ENCODE results near the gene COL26A1.

COL26A1 gene

DNA sequence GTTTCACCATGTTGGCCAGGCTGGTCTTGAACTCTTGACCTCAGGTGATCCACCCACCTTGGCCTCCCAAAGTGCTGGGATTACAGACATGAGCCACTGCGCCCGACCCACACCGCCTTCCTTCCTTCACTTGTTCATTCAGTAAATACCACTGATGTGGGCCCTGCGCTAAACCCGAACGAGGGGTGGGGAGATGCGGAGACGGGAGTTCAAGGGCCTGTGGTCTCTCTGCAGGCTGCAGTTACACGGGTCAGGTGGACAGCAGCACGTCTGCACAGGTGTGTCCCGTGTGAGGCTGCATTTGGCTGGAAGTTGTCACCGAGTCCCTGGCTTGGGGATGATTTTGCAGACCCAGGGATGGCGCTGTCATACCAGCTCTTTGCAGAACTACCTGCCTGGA, 38.1 kb downstream of the COL26A1 start:
- H3K4me3 ChIP-seq (ENCODE audit: low read depth, low read length) = no peak overlapping the region
- TF ChIP-seq, protein P1, sequence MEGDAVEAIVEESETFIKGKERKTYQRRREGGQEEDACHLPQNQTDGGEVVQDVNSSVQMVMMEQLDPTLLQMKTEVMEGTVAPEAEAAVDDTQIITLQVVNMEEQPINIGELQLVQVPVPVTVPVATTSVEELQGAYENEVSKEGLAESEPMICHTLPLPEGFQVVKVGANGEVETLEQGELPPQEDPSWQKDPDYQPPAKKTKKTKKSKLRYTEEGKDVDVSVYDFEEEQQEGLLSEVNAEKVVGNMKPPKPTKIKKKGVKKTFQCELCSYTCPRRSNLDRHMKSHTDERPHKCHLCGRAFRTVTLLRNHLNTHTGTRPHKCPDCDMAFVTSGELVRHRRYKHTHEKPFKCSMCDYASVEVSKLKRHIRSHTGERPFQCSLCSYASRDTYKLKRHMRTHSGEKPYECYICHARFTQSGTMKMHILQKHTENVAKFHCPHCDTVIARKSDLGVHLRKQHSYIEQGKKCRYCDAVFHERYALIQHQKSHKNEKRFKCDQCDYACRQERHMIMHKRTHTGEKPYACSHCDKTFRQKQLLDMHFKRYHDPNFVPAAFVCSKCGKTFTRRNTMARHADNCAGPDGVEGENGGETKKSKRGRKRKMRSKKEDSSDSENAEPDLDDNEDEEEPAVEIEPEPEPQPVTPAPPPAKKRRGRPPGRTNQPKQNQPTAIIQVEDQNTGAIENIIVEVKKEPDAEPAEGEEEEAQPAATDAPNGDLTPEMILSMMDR (IDR thresholded peaks at IDR 0.05; ENCODE audit: control insufficient read depth, extremely low read depth, insufficient read depth) = no peak
- DNase-seq (ENCODE audit: low read depth) = no peak

DNA sequence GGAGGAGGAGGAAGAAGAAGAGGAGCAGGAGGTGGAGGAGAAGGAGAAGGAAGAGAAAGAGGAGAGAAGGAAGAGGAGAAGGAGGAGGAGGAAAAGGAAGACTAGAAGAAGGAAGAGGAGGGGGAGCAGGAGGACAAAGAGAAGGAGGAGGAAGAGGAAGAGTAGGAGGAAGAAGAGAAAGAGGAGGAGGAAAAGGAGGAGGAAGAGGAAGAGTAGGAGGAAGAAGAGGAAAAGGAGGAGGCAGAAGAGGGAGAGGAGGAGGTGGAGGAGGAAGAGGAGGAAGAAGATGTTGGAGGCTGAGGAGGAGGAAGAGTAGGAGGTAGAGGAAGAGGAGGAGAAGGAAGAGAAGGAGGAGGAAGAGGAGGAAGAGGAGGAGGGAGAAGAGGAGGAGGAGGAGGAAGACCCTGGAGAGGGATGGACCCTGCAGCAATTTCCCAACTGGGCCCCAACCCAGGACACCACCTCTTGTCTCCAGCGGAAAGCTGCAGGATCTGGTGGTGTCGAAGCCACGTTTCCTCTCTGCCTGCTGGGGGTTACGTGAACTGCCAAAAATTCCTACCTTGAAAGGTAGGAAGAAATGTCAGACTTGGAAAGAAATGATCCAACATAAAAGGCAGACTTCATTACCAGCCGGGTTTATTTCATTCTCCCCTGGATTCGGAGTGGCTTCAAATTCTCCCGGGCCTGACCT, 38.9 kb downstream of the COL26A1 start:
- TF ChIP-seq, protein P1 (IDR thresholded peaks at IDR 0.05; ENCODE audit: control insufficient read depth, extremely low read depth, insufficient read depth) = no peak
- no peak for DNase-seq (ENCODE audit: low read depth)
- H3K4me3 ChIP-seq (ENCODE audit: low read depth, low read length) = no peak overlapping the region

DNA sequence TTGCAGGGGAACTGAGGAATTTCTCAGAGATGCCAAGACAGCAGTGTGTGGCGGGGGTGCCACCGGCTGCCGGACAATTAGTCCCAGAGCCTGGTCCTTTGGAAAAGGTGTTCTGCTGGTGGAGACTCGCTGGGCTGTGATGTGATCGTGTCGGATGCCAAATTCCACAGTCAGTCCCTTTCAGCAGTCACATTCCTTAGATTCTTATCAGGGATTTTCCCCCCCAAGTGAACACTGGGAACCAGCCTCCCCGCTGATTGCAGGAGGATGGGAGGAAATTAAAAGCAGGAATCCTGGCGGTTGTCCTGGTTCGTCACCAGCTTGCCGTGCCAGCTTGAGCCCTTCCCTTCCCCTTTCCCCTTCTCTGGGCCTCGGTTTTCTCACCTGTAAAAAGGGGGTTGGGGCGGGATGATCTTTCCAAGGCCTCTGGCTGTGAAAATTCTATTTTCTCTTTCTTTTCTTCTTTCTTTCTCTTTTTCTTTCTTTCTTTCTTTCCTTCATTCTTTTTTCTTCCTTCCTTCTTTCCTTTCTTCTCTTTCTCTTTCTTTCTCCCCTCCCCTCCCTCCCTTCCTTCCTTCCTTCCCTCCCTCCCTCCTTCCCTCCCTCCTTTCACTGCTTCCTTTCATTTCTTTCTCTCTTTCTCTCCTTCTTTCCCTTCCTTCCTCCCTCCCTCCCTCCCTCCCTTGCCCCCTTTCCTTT, 39.6 kb downstream of the COL26A1 start:
- no peak overlapping the region for H3K4me3 ChIP-seq (ENCODE audit: low read depth, low read length)
- TF ChIP-seq, protein P1 (IDR thresholded peaks at IDR 0.05; ENCODE audit: control insufficient read depth, extremely low read depth, insufficient read depth) = no peak
- DNase-seq (ENCODE audit: low read depth) = peak; percentile 31

DNA sequence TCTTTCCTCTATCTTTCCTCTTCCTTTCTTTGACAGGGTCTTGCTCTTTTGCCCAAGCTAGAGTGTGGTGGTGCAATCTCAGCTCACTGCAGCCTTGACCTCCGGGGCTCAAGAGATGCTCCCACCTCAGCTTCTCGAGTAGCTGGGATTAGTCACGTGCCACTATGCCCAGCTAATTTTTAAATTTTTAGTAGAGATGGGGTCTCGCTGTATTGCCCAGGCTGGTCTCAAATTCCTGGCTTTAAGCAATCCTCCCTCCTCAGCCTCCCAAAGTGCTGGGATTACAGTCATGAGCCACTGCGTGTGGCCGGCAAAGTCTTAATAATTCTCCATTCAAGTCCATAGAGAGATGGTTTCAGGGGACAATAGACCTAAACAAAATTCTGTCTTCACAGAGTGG, 40.2 kb downstream of the COL26A1 start:
- no peak for DNase-seq (ENCODE audit: low read depth)
- H3K4me3 ChIP-seq (ENCODE audit: low read depth, low read length) = no peak overlapping the region
- TF ChIP-seq, protein P1 (IDR thresholded peaks at IDR 0.05; ENCODE audit: control insufficient read depth, extremely low read depth, insufficient read depth) = no peak

DNA sequence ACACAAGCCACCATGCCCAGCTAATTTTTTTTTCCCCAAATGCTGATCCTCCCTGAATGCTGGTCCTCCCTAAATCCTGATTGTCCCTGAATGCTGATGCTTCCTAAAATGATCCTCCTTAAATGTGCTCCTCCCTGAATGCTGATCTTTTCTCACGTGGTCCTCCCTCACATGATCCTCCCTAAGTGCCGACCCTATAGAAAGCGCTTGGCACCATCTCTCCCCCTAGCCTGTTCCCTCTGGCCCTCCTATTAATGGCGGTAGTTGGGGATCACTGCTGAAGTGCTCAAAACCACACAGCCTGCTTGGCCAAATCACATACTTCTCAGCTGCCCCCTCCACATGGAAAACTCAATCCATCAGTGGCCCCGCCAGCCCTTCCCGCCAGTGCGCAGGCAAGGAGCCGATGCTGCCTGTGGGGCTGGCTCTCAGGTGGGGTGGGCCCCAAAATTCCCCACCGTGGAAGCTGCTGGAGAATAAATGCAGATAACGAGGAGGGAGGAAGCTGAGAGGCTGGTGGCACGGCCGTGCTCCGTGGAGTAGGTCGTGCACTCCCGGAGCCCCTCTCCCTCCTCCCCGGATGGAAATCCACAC, 42.9 kb downstream of the COL26A1 start:
- DNase-seq (ENCODE audit: low read depth) = no peak
- TF ChIP-seq, protein P1 (IDR thresholded peaks at IDR 0.05; ENCODE audit: control insufficient read depth, extremely low read depth, insufficient read depth) = no peak
- no peak overlapping the region for H3K4me3 ChIP-seq (ENCODE audit: low read depth, low read length)

DNA sequence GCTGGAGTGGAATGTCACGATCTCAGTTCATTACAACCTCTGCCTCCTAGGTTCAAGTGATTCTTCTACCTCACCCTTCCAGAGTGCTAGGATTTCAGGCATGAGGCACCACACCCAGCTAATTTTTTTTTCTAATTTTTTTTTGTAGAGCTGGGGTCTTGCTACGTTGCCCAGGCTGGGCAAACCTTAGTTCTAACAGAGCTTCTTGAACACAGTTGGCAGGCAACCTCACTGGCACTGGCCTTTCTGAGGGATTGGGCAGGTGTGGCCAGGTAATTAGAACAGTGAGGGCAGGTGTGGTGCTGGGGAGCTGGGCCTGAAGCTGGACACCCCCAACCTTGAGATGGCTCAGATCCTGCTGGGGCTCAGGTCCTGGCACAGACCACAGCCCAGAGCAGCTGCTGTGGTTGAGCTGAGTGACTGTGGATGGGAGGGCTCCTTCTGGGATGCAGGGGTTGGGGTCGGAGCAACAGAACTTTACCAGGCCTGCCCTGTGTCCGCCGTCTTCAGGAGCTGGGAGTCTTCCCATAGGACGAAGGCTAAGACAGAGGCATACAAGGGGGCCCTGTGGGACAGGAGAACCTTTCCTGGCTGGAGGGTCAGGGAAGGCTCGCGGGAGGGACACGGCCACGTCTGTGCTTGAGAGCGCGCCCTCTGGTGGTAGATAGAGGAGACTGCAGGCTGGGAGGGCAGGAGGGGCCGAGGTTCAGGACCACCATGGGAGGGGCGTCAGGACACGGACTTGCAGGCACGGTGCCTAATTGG, 48.2 kb downstream of the COL26A1 start:
- H3K4me3 ChIP-seq (ENCODE audit: low read depth, low read length) = no peak overlapping the region
- TF ChIP-seq, protein P1 (IDR thresholded peaks at IDR 0.05; ENCODE audit: control insufficient read depth, extremely low read depth, insufficient read depth) = peak; percentile 55
- no peak for DNase-seq (ENCODE audit: low read depth)

Data from LNCaP clone FGC (cell line).